IPS DF 19.7 (cell line): ENCODE data around the gene ATP1A2.

Experiments
- DNase-seq: peaks from one replicate; pipeline ENCODE4 v3.0.0-alpha.2; 2013; ENCODE audit warnings: low read depth, low spot score

Gene ATP1A2

GRCh38 chr1:160085686-160086455 lies 29.7 kb upstream of the ATP1A2 start:
- no peak for DNase-seq

GRCh38 chr1:160086456-160086892 lies 29.1 kb upstream of the ATP1A2 start:
- no peak for DNase-seq

GRCh38 chr1:160087118-160087662 lies 28.4 kb upstream of the ATP1A2 start:
- DNase-seq = no peak

- no peak for DNase-seq
Observed at GRCh38 chr1:160089883-160090282, 25.7 kb upstream of the ATP1A2 start.

- no peak for DNase-seq
Observed at GRCh38 chr1:160090760-160091159, 24.8 kb upstream of the ATP1A2 start.

GRCh38 chr1:160091666-160092223 lies 23.8 kb upstream of the ATP1A2 start:
- DNase-seq = no peak

GRCh38 chr1:160092366-160093068 lies 23.0 kb upstream of the ATP1A2 start:
- DNase-seq = no peak

GRCh38 chr1:160093069-160093395 lies 22.5 kb upstream of the ATP1A2 start:
- no peak for DNase-seq

GRCh38 chr1:160093624-160094290 lies 21.8 kb upstream of the ATP1A2 start:
- DNase-seq = no peak

- no peak for DNase-seq
Observed at GRCh38 chr1:160094291-160094625, 21.3 kb upstream of the ATP1A2 start.

- DNase-seq = no peak
Observed at GRCh38 chr1:160094806-160095205, 20.8 kb upstream of the ATP1A2 start.

- DNase-seq = peak; percentile 84
Observed at GRCh38 chr1:160095382-160096105, 20.0 kb upstream of the ATP1A2 start.

- no peak for DNase-seq
Observed at GRCh38 chr1:160096274-160097116, 19.1 kb upstream of the ATP1A2 start.

- no peak for DNase-seq
Observed at GRCh38 chr1:160097151-160097910, 18.2 kb upstream of the ATP1A2 start.

GRCh38 chr1:160097911-160098851 lies 17.4 kb upstream of the ATP1A2 start, which contains the start of gene IGSF8:
Gene IGSF8, minus strand, starts transcription at chr1:160098619. Its CDS starts 147 bp downstream, at chr1:160098472.
- DNase-seq = no peak

- no peak for DNase-seq
Observed at GRCh38 chr1:160098852-160099561, 16.6 kb upstream of the ATP1A2 start.

GRCh38 chr1:160099716-160100375 lies 15.7 kb upstream of the ATP1A2 start:
- DNase-seq = no peak
